ENCODE data around the gene ZBTB20. TPM values are rescaled to one million over a fixed set of nuclear protein-coding genes. Genes with fewer than 3 reads are reported as not detected.

Gene ZBTB20
- polyA plus RNA-seq, 1 donor from 2014 or later = 4.8 TPM

DNA sequence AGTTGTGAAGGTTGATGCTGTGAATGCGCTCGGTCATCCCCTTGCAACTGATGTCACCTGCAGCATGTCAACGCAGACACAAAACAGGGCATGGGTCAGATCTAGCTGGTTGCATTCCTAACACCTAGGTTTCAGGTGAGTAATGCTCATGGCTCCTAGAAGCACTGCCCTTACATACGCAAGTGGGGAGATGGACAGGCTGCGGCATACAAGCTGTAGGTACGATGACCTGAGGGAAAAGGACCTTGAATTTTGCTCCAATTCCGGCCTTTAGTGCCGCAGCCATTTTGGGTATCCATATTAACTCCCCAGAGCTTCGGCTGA lies 795.3 kb downstream of the ZBTB20 start:
- TF ChIP-seq POLR2AphosphoS5 (IDR thresholded peaks at IDR 0.05) (no peak), SMC3 (conservative IDR thresholded peaks at IDR 0.05; ENCODE audit: poor library complexity) (no peak), MXI1 (conservative IDR thresholded peaks at IDR 0.05; ENCODE audit: poor library complexity, severe bottlenecking) (no peak), EP300 (conservative IDR thresholded peaks at IDR 0.05; ENCODE audit: poor library complexity, severe bottlenecking) (no peak), EZH2 (IDR thresholded peaks at IDR 0.05; ENCODE audit: borderline replicate concordance, insufficient read depth, low read length, poor library complexity, severe bottlenecking) (no peak), RAD21 (conservative IDR thresholded peaks at IDR 0.05) (no peak), TAF1 (IDR thresholded peaks at IDR 0.05; ENCODE audit: low read depth) (no peak), REST (IDR thresholded peaks at IDR 0.05; ENCODE audit: borderline replicate concordance) (no peak)
- TF ChIP-seq, protein P1, sequence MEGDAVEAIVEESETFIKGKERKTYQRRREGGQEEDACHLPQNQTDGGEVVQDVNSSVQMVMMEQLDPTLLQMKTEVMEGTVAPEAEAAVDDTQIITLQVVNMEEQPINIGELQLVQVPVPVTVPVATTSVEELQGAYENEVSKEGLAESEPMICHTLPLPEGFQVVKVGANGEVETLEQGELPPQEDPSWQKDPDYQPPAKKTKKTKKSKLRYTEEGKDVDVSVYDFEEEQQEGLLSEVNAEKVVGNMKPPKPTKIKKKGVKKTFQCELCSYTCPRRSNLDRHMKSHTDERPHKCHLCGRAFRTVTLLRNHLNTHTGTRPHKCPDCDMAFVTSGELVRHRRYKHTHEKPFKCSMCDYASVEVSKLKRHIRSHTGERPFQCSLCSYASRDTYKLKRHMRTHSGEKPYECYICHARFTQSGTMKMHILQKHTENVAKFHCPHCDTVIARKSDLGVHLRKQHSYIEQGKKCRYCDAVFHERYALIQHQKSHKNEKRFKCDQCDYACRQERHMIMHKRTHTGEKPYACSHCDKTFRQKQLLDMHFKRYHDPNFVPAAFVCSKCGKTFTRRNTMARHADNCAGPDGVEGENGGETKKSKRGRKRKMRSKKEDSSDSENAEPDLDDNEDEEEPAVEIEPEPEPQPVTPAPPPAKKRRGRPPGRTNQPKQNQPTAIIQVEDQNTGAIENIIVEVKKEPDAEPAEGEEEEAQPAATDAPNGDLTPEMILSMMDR (IDR thresholded peaks at IDR 0.05; ENCODE audit: poor library complexity, severe bottlenecking) = no peak
- Histone ChIP-seq H3K9ac (ENCODE audit: low read length) (no peak overlapping the region), H4K20me1 (ENCODE audit: insufficient read depth) (no peaks in the 10 kb centered on the region), H3K36me3 (ENCODE audit: insufficient read depth, low read length) (peaks cover 17% of the 10 kb centered on the region), H3K79me2 (replicated peaks; ENCODE audit: insufficient read depth, low read length) (peaks cover 3% of the 10 kb centered on the region), H3K4me2 (ENCODE audit: low read length) (no peak overlapping the region), H3F3A (ENCODE audit: insufficient read depth, low read length, poor library complexity, severe bottlenecking) (no peaks in the 10 kb centered on the region), H3K27ac (ENCODE audit: low read length) (no peak overlapping the region), H3K4me3 (ENCODE audit: low read length) (no peak overlapping the region), H3K9me2 (ENCODE audit: insufficient read depth, low read length) (no peaks in the 10 kb centered on the region), H2AFZ (ENCODE audit: low read depth, low read length) (no peak overlapping the region), H3K9me3 (ENCODE audit: low read length) (no peaks in the 10 kb centered on the region), H3K27me3 (ENCODE audit: insufficient read depth, low read depth, low read length) (no peaks in the 10 kb centered on the region)

DNA sequence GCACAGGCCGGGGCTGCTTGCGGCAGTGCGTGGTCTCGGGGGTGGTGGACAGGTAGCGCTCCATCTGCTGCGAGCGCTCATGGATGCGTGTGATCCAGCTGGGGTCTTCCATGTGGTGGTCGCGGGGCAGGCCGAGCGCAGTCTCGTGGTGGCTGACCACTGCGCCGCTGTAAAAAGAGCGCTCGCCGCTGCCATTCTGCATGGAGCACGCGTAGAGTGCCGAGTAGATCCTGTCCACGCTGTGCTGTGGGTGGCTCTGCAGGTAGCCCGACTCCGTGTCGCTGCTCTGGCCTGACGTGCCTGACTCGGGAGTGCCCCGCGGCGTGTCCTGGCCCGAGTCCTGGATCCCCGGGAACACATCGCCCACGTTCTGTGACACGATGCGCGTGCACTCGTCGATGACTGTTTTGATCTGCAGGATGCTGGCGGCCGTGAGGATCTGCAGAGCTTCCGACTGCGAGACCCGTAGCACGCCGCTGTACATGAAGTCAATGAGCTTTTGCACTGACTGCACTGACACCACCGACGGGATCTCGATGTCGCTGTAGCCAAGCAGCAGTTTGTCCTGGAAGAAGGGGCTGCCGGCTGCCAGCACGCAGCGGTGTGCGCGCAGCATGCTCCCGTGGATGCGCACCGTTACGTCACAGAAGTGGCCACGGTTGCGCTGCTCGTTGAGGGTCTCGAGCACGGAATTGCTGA lies 795.8 kb downstream of the ZBTB20 start:
- H4K20me1 ChIP-seq (ENCODE audit: insufficient read depth) = no peaks in the 10 kb centered on the region
- no peak overlapping the region for H3K4me2 ChIP-seq (ENCODE audit: low read length)
- peaks cover 17% of the 10 kb centered on the region for H3K36me3 ChIP-seq (ENCODE audit: insufficient read depth, low read length)
- TF ChIP-seq SMC3 (conservative IDR thresholded peaks at IDR 0.05; ENCODE audit: poor library complexity) (no peak), EP300 (conservative IDR thresholded peaks at IDR 0.05; ENCODE audit: poor library complexity, severe bottlenecking) (no peak), REST (IDR thresholded peaks at IDR 0.05; ENCODE audit: borderline replicate concordance) (no peak), RAD21 (conservative IDR thresholded peaks at IDR 0.05) (no peak), TAF1 (IDR thresholded peaks at IDR 0.05; ENCODE audit: low read depth) (no peak), EZH2 (IDR thresholded peaks at IDR 0.05; ENCODE audit: borderline replicate concordance, insufficient read depth, low read length, poor library complexity, severe bottlenecking) (no peak), POLR2AphosphoS5 (IDR thresholded peaks at IDR 0.05) (no peak), MXI1 (conservative IDR thresholded peaks at IDR 0.05; ENCODE audit: poor library complexity, severe bottlenecking) (no peak)
- TF ChIP-seq, protein P1 (IDR thresholded peaks at IDR 0.05; ENCODE audit: poor library complexity, severe bottlenecking) = no peak
- no peak overlapping the region for H3K4me3 ChIP-seq (ENCODE audit: low read length)
- no peaks in the 10 kb centered on the region for H3K27me3 ChIP-seq (ENCODE audit: insufficient read depth, low read depth, low read length)
- no peak overlapping the region for H3K9ac ChIP-seq (ENCODE audit: low read length)
- no peaks in the 10 kb centered on the region for H3F3A ChIP-seq (ENCODE audit: insufficient read depth, low read length, poor library complexity, severe bottlenecking)
- H3K9me2 ChIP-seq (ENCODE audit: insufficient read depth, low read length) = no peaks in the 10 kb centered on the region
- H3K79me2 ChIP-seq (replicated peaks; ENCODE audit: insufficient read depth, low read length) = peaks cover 3% of the 10 kb centered on the region
- no peak overlapping the region for H3K27ac ChIP-seq (ENCODE audit: low read length)
- H2AFZ ChIP-seq (ENCODE audit: low read depth, low read length) = no peak overlapping the region
- H3K9me3 ChIP-seq (ENCODE audit: low read length) = no peaks in the 10 kb centered on the region

Measured in neural cell (in vitro differentiated cells).